Psoas muscle (tissue), 8 donors: ENCODE data around the gene MBNL2. TPM values are rescaled to one million over a fixed set of nuclear protein-coding genes. Genes with fewer than 3 reads are reported as not detected.

Experiments
- ATAC-seq, 4 donors: fragments of 200-7000 bp; cut with Tn5 transposase; one replicate each; pipeline ENCODE4 v1.9.1; 2020; ENCODE audit warnings: moderate library complexity in 3 of 4, mild to moderate bottlenecking in 2 of 4
- DNase-seq, 2 donors: peaks; one replicate each; pipeline ENCODE4 v3.0.0-alpha.2; 2020
- H3K27ac ChIP-seq: fragments of 200-600 bp; one replicate; pipeline ENCODE4 v1.8.0; 2022
- H3K27me3 ChIP-seq, 3 donors: fragments of 200-600 bp in 1 of 3; one replicate each; pipeline versions ENCODE4 v1.6.1 to v1.8.0; 2013 to 2022; ENCODE audit warnings: low read length in 2 of 3, mild to moderate bottlenecking in 2 of 3, moderate library complexity in 1 of 3; ENCODE audit not compliant: insufficient read depth in 3 of 3
- H3K36me3 ChIP-seq, 2 donors: fragments of 200-600 bp in 1 of 2; one replicate each; pipeline versions ENCODE4 v1.6.1 to v1.8.0; 2013 to 2022; ENCODE audit warnings: low read depth in 1 of 2, mild to moderate bottlenecking in 1 of 2, moderate library complexity in 1 of 2; ENCODE audit not compliant: insufficient read depth in 1 of 2
- H3K4me1 ChIP-seq: fragments of 200-600 bp; one replicate; pipeline ENCODE4 v1.8.0; 2022
- H3K4me3 ChIP-seq: fragments of 200-600 bp; one replicate; pipeline ENCODE4 v1.8.0; 2022; ENCODE audit warnings: mild to moderate bottlenecking
- H3K9me3 ChIP-seq: fragments of 200-600 bp; one replicate; pipeline ENCODE4 v1.8.0; 2022
- CTCF ChIP-seq: fragments of 200-600 bp; IDR thresholded peaks from one replicate; pipeline ENCODE4 v1.8.0; 2022; ENCODE audit warnings: antibody characterized with exemption
- WGBS, 3 donors: extraction: QIAGEN DNeasy Blood & Tissue Kit; methylation state at CpG; one replicate each; pipeline versions ENCODE4 v1.1.6 to v1.1.7; 2013; 5-methylcytosine and 5-hydroxymethylcytosine counted together
- intact Hi-C, 2 donors: fragments of 100-400 bp; cut with DNase I; formaldehyde crosslinking; loops; one replicate each; pipeline versions ENCODE4 v1.11.0 to v1.14.2; 2022
- polyA plus RNA-seq, 3 donors: library from polyadenylated mRNA; stranded (reverse); fragments of 200-250 nt; gene quantifications; one replicate each; pipeline ENCODE4 v1.2.3, GENCODE V29; 2013
- total RNA-seq, 4 donors: library from RNA; stranded (reverse); fragmentation: NEBNext Ultra II Directional in 2 of 4; extraction: Animal tissue kit (Norgen Biotek cat#: 25700) in 2 of 4; gene quantifications; one replicate each; pipeline versions ENCODE4 v1.2.1 to v1.2.4, GENCODE V29; 2021 to 2023
- donor health status: healthy with polysubstance abuse.
- donor health status: DM: no; HTN: no; CAD: no; lungs with moderate emphysema.
- donor health status: Bipolar disorder and iron deficiency.
- donor health status: healthy.
- donor health status: DM: yes; HTN: yes; CAD: no.
- donor health status: DM: no; HTN: no; CAD: no.
- donor health status: DM: no; HTN: no; CAD: no.
- donor health status: DM: yes; HTN: yes; CAD: no.

The MBNL2 gene
- total and polyA plus RNA-seq, 7 donors: 13.3 to 93.1 (median 61.9) TPM

- Histone ChIP-seq H3K36me3 (peaks cover 0 to 5% of the 10 kb centered on the region in 2 donors), H3K4me3 (no peak overlapping the region), H3K9me3 (no peaks in the 10 kb centered on the region), H3K27me3 (no peaks in the 10 kb centered on the region), H3K27ac (no peak overlapping the region), H3K4me1 (peaks cover 78% of the 10 kb centered on the region)
- ATAC-seq (no peak), DNase-seq (no peak)
- intact Hi-C loops: no loop called here
- 77 to 83% (median 77%) methylated on average over 1 of the region's 1 CpG for whole genome bisulfite sequencing, 3 donors
- no peak for TF ChIP-seq CTCF
Observed at GRCh38 chr13:97298816-97299215, 76.7 kb downstream of the MBNL2 start.

- Histone ChIP-seq H3K4me3 (no peak overlapping the region), H3K36me3 (peaks cover 0 to 5% of the 10 kb centered on the region in 2 donors), H3K9me3 (no peaks in the 10 kb centered on the region), H3K27me3 (no peaks in the 10 kb centered on the region), H3K4me1 (peaks cover 62% of the 10 kb centered on the region), H3K27ac (peak overlapping the region; percentile 62)
- WGBS, 3 donors: 33 to 64% (median 41%) methylated on average over 3 of the region's 3 CpGs
- no peak for DNase-seq
- TF ChIP-seq CTCF: no peak
- peak in 1 of 4 donors; percentile 24 for ATAC-seq
- intact Hi-C loops: loop anchor here in 1 of 2 donors (5.0 kb wide), 1 partner anchor 69 kb away; no protein-coding TSS in a partner anchor
Observed at GRCh38 chr13:97300871-97301270, 78.7 kb downstream of the MBNL2 start.

- TF ChIP-seq CTCF: no peak
- 36 to 71% (median 43%) methylated on average over 8 of the region's 8 CpGs for WGBS, 3 donors
Observed at GRCh38 chr13:97301382-97302095, 79.4 kb downstream of the MBNL2 start.

GRCh38 chr13:97302611-97303010 lies 80.5 kb downstream of the MBNL2 start:
- H3K27ac ChIP-seq: peak overlapping the region; percentile 62
- DNase-seq (no peak), ATAC-seq (peak in 2 of 4 donors; percentile 26 to 43)
- H3K4me3 ChIP-seq: no peak overlapping the region
- TF ChIP-seq CTCF: no peak
- H3K27me3 ChIP-seq: no peaks in the 10 kb centered on the region
- H3K4me1 ChIP-seq: peaks cover 67% of the 10 kb centered on the region
- no peaks in the 10 kb centered on the region for H3K9me3 ChIP-seq
- no peaks in the 10 kb centered on the region for H3K36me3 ChIP-seq
- WGBS, 3 donors: 68 to 72% (median 72%) methylated on average over 3 of the region's 3 CpGs
- intact Hi-C loops: loop anchor here in 1 of 2 donors (2.0 to 5.0 kb wide), 2 partner anchors 14 to 70 kb away; no protein-coding TSS in a partner anchor

More at GRCh38 chr13:97301382-97302095, 79.4 kb downstream of the MBNL2 start:
- Histone ChIP-seq H3K36me3 (peaks cover 0 to 5% of the 10 kb centered on the region in 2 donors), H3K27me3 (no peaks in the 10 kb centered on the region), H3K4me1 (peaks cover 62% of the 10 kb centered on the region), H3K27ac (peak overlapping the region; percentile 62), H3K9me3 (no peaks in the 10 kb centered on the region), H3K4me3 (no peak overlapping the region)
- intact Hi-C loops: loop anchor here in 1 of 2 donors (2.0 to 5.0 kb wide), 2 partner anchors 13 to 69 kb away; no protein-coding TSS in a partner anchor
- DNase-seq: no peak
- ATAC-seq: peak; percentile 80 to 84 (median 82)
